ENCODE results near the gene DEFB129. TPM values are rescaled to one million over a fixed set of nuclear protein-coding genes. Genes with fewer than 3 reads are reported as not detected.

DEFB129 gene
- total RNA-seq = not detected in 2 replicates

DNA sequence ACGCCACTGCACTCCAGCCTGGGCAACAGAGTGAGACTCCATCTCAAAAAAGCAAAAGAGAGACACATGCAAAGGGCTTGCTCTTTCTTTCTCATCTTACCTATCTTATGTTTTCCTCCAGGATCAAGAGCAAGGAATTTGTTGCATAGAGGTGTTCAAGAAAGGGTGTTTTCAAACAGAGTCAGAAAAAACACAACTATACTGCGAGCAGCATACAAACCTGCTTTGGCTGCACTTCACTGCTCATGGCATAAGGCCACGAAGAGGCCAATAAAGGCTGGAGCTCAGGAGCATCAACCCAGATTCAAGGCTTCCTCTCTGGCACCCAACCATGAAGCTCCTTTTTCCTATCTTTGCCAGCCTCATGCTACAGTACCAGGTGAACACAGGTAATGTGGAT, at the start of gene DEFB129:
Gene DEFB129 (plus strand): TSS at position 301 of the 400 bp plus-strand sequence. CDS start 31 bp downstream, at position 332.

DNA sequence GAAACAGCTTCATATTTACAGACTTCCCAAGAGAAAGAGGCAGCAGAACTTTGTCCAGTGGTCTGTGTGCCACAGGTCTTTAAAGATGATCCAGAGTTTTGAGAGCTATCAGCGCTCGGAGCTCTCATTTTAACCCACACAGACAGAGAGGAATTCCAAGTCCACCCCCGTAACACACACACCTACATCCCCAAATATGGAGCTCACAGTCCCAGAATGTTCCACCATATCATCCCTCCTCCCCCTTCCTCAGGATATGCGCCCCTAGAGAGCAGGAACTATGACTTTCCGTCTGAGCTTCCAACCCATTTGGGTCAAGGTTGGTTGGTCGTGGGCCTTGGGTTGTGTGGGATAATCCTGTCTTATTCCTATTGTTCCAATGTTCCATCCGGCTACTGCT, 37.4 kb upstream of the DEFB129 start, which contains the start of gene DEFB128:
Gene DEFB128 (minus strand): TSS at position 101 of the 400 bp plus-strand sequence. CDS start 88 bp downstream, at position 13.

GRCh38 chr20:257419-257818, 30.4 kb downstream of the DEFB129 start, which contains the start of gene DEFB132:
DEFB132 (plus strand) TSS chr20:257724; CDS start chr20:257779, 55 bp downstream.

Other genes starting within 250 kb of the DEFB129 start
- not detected in 2 replicates for gene DEFB125, start 139.6 kb upstream of the DEFB129 start, total RNA-seq
- gene DEFB126, start 84.7 kb upstream of the DEFB129 start, total RNA-seq = not detected in 2 replicates
- not detected in 2 replicates for gene DEFB127, start 69.8 kb upstream of the DEFB129 start, total RNA-seq
- gene DEFB128, start 37.5 kb upstream of the DEFB129 start, total RNA-seq = not detected in 2 replicates
- gene DEFB132, start 30.5 kb downstream of the DEFB129 start, total RNA-seq = not detected in 2 replicates
- gene C20orf96, start 63.5 kb downstream of the DEFB129 start, total RNA-seq = 1.7 and 1.9 TPM in 2 replicates
- 12.5 and 16.4 TPM in 2 replicates for gene ZCCHC3, start 70.3 kb downstream of the DEFB129 start, total RNA-seq
- gene SOX12, start 98.3 kb downstream of the DEFB129 start, total RNA-seq = 15.2 and 16.2 TPM in 2 replicates
- gene NRSN2, start 119.9 kb downstream of the DEFB129 start, total RNA-seq = 38.8 and 54.0 TPM in 2 replicates
- 6.7 and 8.2 TPM in 2 replicates for gene TRIB3, start 153.5 kb downstream of the DEFB129 start, total RNA-seq
- 100 and 101 TPM in 2 replicates for gene RBCK1, start 181.0 kb downstream of the DEFB129 start, total RNA-seq
- gene TBC1D20, start 235.3 kb downstream of the DEFB129 start, total RNA-seq = 28.3 and 28.6 TPM in 2 replicates

Measured in cardiac ventricle fibroblast (primary cell).